HG03342 (cell line): Measurements from ENCODE around the gene SMYD3.

Experiments
- ATAC-seq: cut with Tn5 transposase; IDR thresholded peaks from one replicate; pipeline ENCODE4 v1.9.1; 2021; ENCODE audit warnings: mild to moderate bottlenecking, moderate library complexity; ENCODE audit not compliant: unreplicated experiment

The SMYD3 gene

GRCh38 chr1:246476771-246477170 is 30.3 kb downstream of the SMYD3 start:
- no peak for ATAC-seq

DNA sequence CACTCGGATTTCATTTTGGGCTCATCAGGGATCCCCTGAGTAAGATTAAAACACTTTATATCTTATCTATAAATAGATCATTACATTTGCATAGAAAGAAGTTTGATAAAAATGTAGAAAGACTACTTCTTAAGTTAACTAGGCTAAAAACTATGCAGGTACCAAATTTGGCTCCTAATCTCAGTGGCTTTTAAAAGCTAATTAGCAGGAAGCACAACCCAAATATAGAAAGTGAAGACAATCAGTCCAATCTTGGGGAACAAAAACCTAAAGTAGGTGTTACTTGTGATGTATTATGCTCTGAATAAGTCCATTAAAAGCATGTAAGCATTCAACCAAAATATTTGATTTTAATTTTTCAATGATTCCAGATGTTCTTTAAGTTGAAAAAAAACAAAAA is 35.4 kb downstream of the SMYD3 start:
- no peak for ATAC-seq

GRCh38 chr1:246470585-246470984 is 36.5 kb downstream of the SMYD3 start:
- ATAC-seq: no peak

DNA sequence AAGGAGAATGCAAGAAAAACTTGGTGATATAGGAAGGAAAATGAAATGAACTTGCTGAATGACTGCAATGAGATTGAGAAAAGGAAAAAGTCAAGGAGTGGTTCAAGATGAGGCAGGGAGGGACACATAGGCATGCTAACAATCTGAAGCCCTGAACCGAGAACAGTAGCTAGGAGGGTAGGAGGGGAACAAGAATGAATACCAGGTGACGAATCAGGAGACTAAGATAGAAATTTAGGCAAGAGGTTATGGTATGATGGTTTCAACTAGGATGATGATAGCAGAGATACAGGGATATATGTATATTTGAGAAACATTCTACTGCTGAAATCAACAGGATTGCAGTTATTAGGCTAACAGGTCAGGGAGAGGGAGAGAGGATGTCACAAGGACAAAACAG is 44.1 kb downstream of the SMYD3 start:
- no peak for ATAC-seq

DNA sequence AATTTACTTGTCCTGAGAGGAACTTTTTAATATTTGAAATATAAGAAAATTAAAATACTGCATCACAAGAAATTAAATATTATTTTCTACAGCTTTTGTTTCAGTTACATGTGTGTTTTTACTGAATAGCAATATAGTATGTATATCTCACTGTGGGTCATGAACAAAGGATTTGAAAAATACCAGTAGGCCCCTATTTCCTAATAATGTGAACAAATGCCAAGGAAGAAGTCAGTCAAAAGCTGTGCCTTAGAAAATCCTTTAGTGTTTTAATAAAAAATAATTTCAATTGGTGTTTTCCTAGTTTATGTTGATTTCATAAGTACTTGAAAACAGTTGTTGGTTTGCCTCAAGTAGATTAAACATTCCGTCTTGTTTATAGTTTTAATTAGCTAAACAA is 46.7 kb downstream of the SMYD3 start:
- no peak for ATAC-seq

DNA sequence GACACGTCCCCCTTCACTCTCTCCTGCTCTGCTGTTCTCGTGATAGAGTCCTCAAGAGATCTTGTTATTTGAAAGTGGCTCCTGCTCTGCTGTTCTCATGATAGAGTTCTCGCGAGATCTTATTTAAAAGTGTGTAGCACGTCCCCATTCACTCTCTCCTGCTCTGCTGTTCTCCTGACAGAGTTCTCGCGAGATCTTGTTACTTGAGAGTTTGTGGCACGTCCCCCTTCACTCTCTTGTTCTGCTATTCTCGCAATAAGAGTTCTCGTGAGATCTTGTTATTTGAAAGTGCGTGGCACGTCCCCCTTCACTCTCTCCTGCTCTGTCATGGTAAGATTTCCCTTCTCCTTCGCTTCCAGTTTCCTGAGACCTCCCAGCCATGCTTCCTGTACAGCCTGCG is 47.9 kb downstream of the SMYD3 start:
- no peak for ATAC-seq

GRCh38 chr1:246455476-246455875 is 51.6 kb downstream of the SMYD3 start:
- no peak for ATAC-seq

DNA sequence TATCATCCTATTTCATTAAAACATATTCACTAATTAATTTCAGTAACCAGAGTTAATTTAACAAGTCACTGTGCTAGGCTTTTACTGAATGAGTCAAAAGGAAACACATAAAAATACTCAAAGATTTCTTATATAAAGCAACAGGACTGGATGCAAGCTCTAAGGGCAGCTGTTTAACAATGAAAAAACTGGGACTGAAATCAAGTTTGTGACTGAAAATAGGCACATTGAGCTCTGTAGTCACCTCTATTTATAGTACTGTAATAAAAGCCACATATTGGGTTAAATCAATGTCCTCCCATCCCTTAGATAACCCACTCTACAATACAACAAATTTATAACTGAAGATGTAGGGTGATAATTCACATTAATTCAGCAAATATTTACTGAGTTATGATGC is 52.4 kb downstream of the SMYD3 start:
- ATAC-seq: no peak

DNA sequence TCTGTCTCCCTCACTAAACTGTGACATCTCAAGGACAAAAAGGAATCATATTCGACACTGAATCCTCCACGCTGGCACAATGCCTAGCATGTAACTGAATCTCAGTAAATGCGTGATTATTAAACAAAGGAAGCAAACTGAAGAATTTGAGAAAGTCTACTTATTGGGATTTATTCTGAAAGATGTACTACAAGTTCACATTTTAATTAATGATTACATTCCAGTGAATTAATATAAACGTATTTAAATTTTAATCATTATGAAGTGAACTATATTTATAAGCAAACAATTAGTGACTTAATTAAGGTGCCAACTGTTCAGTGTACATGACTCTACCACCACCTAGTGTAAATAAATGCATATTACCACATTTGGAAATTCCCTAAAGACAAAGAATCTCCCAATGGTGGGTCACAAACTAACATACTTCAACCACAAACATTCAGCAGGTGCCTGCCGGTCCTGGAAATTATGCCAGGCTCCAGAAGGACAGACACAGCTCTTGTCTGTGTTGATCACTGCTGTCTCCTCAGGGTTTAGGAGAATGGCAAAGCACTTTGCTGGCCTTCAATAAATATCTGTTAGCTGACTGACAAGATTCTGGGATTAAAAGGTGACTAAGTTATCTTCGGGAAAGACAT is 56.3 kb downstream of the SMYD3 start:
- ATAC-seq: no peak

GRCh38 chr1:246448373-246448772 is 58.7 kb downstream of the SMYD3 start:
- ATAC-seq: no peak

GRCh38 chr1:246447501-246447900 is 59.6 kb downstream of the SMYD3 start:
- no peak for ATAC-seq

GRCh38 chr1:246445503-246445902 is 61.6 kb downstream of the SMYD3 start:
- ATAC-seq: no peak

DNA sequence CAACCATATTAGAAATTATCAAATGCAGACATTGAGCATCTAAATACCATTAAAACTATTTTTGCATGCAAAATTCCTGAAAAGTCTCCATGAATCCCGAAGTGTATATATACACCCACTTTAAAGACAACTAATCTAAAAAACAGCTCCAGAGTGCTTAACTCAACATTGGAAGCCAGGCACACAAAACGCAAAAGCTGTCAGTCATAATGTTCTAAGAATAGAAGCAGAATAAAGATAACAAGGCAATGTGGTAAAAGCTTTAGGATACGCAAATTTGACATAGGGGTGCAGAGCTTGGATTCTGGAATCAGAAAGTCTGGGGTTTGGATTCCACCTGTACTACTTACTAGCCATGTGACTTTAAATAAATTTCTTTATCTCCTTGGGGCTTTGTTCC is 62.5 kb downstream of the SMYD3 start:
- ATAC-seq: no peak

DNA sequence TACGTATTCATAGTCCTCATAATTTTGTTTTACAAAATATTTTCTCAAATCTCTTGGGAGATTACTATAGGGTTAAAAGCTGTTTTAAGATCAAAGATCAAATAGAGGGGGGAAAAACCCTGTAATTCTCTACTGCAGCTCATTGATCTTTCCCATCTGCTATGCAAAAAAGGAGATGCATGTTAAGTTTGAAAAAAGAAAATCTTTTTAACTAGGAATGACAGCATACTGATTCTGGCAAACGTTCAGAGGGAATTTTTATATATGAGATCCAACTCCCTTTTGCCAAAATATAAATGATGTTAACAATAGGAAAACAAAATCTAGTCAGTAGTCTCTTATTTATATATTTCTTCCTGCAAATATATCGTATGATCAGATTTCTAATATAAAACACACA is 69.1 kb downstream of the SMYD3 start:
- ATAC-seq: no peak

DNA sequence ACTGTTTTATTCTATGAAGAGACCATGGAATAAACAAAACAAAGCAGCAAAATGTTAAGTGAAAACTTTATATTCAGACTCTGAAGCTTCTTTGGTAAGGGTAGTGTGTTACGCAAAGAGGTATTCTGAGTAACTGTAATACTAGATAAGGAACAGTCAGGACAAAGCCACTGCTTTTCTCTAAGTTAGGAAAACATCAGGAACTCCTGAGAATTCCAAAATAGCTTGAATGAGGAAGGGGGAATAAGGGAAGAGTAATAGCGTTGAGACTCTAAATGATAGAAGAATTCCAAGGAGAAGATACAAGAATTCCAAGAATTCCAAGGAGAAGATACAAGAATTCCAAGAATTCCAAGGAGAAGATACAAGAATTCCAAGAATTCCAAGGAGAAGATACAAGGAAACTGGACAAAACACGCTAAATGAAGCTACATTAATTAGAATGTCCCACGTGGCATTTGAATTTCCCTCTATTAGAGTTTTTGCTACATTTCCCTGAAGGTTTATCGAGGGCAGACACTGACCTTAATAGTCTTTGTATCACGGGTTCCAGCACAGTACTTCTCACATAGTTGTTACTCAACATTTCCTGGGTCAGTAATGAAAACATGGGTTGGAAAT is 71.5 kb downstream of the SMYD3 start:
- ATAC-seq: no peak

GRCh38 chr1:246434335-246434734 is 72.7 kb downstream of the SMYD3 start:
- no peak for ATAC-seq

GRCh38 chr1:246428542-246429308 is 78.4 kb downstream of the SMYD3 start:
- ATAC-seq: no peak

GRCh38 chr1:246427611-246428010 is 79.5 kb downstream of the SMYD3 start:
- ATAC-seq: no peak

- no peak for ATAC-seq
These were observed 81.2 kb downstream of the SMYD3 start for GRCh38 chr1:246425895-246426294.

GRCh38 chr1:246425139-246425794 is 81.8 kb downstream of the SMYD3 start:
- ATAC-seq: no peak

DNA sequence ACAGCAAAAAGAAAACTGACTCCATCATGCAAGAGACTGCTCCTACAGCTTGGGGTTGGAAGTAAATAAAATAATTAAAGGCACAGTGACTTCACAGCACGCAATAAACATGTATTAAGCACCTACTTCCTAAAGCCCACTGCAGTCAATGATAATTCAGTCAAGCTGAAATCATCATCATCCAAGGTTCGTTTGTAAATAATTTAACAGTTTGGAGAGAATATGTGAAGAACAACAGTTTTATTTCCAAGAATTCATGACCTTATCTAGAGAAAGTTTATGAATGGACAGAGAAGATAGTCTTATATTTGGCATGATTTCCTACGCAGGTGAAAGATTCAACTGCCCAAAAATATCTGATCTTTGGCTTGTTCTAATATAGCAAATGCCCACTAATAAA is 86.8 kb downstream of the SMYD3 start:
- ATAC-seq: no peak
